ENCODE measurements around the gene LTO1.
"Not testable (repeated sequence)": the region's sequence is repeated elsewhere in the genome, so short reads cannot be mapped to it uniquely, and the experiment has no call there.

LTO1 gene

GRCh38 chr11:69632900-69633299, 42.3 kb downstream of the LTO1 start:
- TF ChIP-seq, protein P1, sequence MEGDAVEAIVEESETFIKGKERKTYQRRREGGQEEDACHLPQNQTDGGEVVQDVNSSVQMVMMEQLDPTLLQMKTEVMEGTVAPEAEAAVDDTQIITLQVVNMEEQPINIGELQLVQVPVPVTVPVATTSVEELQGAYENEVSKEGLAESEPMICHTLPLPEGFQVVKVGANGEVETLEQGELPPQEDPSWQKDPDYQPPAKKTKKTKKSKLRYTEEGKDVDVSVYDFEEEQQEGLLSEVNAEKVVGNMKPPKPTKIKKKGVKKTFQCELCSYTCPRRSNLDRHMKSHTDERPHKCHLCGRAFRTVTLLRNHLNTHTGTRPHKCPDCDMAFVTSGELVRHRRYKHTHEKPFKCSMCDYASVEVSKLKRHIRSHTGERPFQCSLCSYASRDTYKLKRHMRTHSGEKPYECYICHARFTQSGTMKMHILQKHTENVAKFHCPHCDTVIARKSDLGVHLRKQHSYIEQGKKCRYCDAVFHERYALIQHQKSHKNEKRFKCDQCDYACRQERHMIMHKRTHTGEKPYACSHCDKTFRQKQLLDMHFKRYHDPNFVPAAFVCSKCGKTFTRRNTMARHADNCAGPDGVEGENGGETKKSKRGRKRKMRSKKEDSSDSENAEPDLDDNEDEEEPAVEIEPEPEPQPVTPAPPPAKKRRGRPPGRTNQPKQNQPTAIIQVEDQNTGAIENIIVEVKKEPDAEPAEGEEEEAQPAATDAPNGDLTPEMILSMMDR (IDR thresholded peaks at IDR 0.05; ENCODE audit: low read length, missing control alignments), result no peak
- no peak for DNase-seq (ENCODE audit: low read depth)
- no peak overlapping the region for H3K4me3 ChIP-seq (replicated peaks; ENCODE audit: low read depth, low read length)

DNA sequence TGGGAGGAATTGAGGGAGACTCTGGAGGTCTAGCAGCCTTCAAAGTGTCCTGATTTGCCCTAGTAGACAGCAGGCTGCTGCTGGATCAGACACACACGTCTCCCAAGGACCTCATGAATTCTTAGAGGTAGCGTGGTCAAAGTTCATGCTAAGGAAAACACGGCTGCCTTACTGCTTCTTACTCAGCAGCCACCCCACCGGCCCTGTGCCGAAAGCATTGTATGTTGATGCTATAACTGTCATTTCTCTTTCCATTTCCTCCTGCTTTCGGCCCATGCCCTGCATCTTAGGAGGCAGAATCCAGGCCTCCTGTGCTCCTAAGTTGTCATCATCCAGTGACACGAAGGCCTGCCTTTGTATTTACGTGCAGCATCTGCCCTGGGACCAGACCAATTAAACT, 44.7 kb downstream of the LTO1 start:
- no peak overlapping the region for H3K4me3 ChIP-seq (replicated peaks; ENCODE audit: low read depth, low read length)
- TF ChIP-seq, protein P1 (IDR thresholded peaks at IDR 0.05; ENCODE audit: low read length, missing control alignments), result no peak
- DNase-seq (ENCODE audit: low read depth), result no peak

DNA sequence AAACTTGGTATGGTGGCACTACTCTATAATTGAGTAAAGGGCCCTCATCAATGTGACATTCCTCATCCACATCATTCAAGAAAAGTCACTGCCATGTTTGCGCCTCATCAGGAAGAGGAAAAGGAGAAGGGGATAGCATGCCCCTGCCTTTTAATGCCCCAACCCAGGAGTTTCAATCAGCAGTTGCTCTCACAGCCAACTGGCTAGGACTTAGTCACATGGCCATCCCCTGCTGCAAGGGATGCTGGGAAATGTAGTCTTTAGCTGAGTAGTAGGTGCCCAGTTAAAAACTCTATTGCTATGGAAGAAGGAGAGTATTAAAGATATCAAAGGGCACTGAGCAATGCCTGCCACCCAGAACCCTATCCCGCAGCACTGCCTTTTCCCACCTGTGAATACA, 45.1 kb downstream of the LTO1 start:
- H3K4me3 ChIP-seq (replicated peaks; ENCODE audit: low read depth, low read length), result no peak overlapping the region
- TF ChIP-seq, protein P1 (IDR thresholded peaks at IDR 0.05; ENCODE audit: low read length, missing control alignments), result no peak
- peak; percentile 28 for DNase-seq (ENCODE audit: low read depth)

DNA sequence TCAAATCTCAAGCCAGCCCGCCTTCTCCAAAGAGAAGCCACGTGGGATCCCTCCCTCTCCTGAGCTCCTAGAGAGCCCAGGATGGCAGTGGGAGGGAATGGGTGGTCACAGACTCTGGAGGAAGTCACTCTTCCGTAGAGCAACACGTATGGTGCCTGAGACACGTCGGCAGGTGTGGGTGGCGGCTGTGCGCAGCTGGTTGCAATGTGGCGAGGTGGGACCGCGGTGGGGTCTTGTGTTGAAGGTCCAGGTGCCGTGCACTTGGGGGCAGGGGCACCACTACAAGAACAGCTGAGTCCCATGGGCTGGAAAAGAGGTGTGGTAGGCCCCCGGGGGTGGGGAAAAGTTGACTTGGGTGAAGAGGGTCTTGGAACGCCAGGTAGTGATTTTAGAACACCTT, 47.6 kb downstream of the LTO1 start:
- DNase-seq (ENCODE audit: low read depth), result no peak
- no peak overlapping the region for H3K4me3 ChIP-seq (replicated peaks; ENCODE audit: low read depth, low read length)
- TF ChIP-seq, protein P1 (IDR thresholded peaks at IDR 0.05; ENCODE audit: low read length, missing control alignments), result no peak

DNA sequence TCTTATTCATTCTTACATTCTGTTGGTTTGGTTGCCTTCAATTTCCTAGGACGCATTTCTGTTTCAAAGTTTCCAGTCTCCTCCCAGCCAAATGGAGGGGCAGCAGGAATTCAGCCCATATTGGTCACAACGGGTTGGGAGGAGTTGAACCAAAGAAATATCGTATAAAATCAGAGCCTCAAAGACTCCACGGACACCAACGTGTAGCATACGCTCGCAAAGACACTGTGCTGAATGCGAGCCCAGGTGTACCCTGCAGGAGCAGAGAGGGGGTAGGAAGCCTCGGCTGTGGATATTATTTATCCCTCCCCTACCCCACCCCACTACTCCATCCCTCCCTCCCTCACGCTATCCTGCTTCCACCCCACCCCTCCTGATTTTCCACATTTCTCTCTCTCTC, 49.7 kb downstream of the LTO1 start:
- H3K4me3 ChIP-seq (replicated peaks; ENCODE audit: low read depth, low read length), result no peak overlapping the region
- TF ChIP-seq, protein P1 (IDR thresholded peaks at IDR 0.05; ENCODE audit: low read length, missing control alignments), result no peak

DNA sequence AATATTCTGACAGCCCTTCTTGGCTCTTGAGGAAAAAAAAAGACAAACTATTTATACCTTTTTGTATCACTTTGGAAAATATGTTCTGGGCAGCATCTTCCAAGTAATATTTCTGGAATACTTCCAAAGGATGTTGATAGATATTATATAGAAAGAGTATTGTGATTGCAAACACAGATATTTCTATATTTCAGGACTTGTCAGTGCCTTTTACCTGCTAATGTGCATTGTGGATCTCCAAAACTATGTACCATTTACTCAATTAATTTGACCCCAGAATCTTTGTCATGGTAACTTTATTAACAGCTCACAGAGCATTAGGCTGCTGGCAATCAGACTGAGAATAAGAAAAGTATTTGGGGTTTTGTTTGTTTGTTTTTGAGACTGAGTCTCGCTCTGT, 50.9 kb downstream of the LTO1 start:
- TF ChIP-seq, protein P1 (IDR thresholded peaks at IDR 0.05; ENCODE audit: low read length, missing control alignments), result no peak
- no peak overlapping the region for H3K4me3 ChIP-seq (replicated peaks; ENCODE audit: low read depth, low read length)
- no peak for DNase-seq (ENCODE audit: low read depth)

More for the DNA sequence above, 49.7 kb downstream of the LTO1 start:
- no peak for DNase-seq (ENCODE audit: low read depth)

DNA sequence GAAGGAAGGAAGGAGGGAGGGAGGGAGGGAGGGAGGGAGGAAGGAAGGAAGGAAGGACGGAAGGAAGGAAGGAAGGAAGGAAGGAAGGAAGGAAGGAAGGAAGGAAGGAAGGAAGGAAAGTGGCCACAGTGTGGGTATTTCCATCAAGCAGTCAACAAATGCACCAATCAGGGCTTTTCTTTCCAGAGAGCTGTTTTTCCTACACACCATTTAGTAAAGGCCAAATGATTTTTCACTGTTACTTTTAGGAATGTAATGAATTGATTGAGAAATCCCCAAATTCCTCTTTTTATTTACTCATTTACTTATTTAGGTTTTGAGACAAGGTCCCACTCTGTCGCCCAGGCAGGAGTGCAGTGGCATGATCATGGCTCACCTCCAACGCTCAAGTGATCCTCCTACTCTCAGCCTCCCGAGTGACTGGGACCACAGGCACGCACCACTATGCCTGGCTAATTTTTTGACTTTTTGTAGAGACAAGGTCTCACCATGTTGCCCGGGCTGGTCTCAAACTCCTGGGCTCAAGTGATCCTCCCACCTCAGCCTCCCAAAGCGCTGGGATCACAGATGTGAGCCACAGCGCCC, 53.0 kb downstream of the LTO1 start:
- DNase-seq (ENCODE audit: low read depth); H3K4me3 ChIP-seq (replicated peaks; ENCODE audit: low read depth, low read length): not testable (repeated sequence)
